ENCODE data around the gene ATP13A5. TPM values are rescaled to one million over a fixed set of nuclear protein-coding genes. Genes with fewer than 3 reads are reported as not detected.
A peak's percentile ranks its signal among the peaks of the same experiment; 100 is the strongest.

Gene ATP13A5
- total RNA-seq, result 0.13 TPM in 1 of 2 replicates, not detected in the other

- TF ChIP-seq CTCF (IDR thresholded peaks at IDR 0.05; ENCODE audit: insufficient read depth, low read length, severe bottlenecking), result no peak
- H3K27me3 ChIP-seq (ENCODE audit: control insufficient read depth, insufficient read depth, low read length), result no peaks in the 10 kb centered on the region
- peak; percentile 18 for FAIRE-seq
- no peak within 1 kb of the TSS for H3K4me3 ChIP-seq (ENCODE audit: low read depth, low read length)
- DNase-seq (ENCODE audit: low read depth), result no peak
- H3K36me3 ChIP-seq (ENCODE audit: control insufficient read depth, insufficient read depth, low read length), result no peaks in the 10 kb centered on the region
Measured at GRCh38 chr3:193378706-193379105, at the start of gene ATP13A5. TSS of gene ATP13A5 (minus strand) at chr3:193378753. CDS start at chr3:193378725, 28 bp downstream.

- no peak overlapping the region for H3K4me3 ChIP-seq (ENCODE audit: low read depth, low read length)
- FAIRE-seq (no peak), DNase-seq (ENCODE audit: low read depth) (peak; percentile 33)
- no peaks in the 10 kb centered on the region for H3K27me3 ChIP-seq (ENCODE audit: control insufficient read depth, insufficient read depth, low read length)
- H3K36me3 ChIP-seq (ENCODE audit: control insufficient read depth, insufficient read depth, low read length), result no peaks in the 10 kb centered on the region
- TF ChIP-seq CTCF (IDR thresholded peaks at IDR 0.05; ENCODE audit: insufficient read depth, low read length, severe bottlenecking), result no peak
Measured at GRCh38 chr3:193418576-193419373, 40.2 kb upstream of the ATP13A5 start.

- TF ChIP-seq CTCF (IDR thresholded peaks at IDR 0.05; ENCODE audit: insufficient read depth, low read length, severe bottlenecking), result no peak
- DNase-seq (ENCODE audit: low read depth) (no peak), FAIRE-seq (no peak)
- H3K4me3 ChIP-seq (ENCODE audit: low read depth, low read length), result no peak overlapping the region
- H3K27me3 ChIP-seq (ENCODE audit: control insufficient read depth, insufficient read depth, low read length), result no peaks in the 10 kb centered on the region
- H3K36me3 ChIP-seq (ENCODE audit: control insufficient read depth, insufficient read depth, low read length), result no peaks in the 10 kb centered on the region
Measured at GRCh38 chr3:193416629-193417028, 38.1 kb upstream of the ATP13A5 start.

GRCh38 chr3:193407688-193408087, 29.1 kb upstream of the ATP13A5 start:
- H3K36me3 ChIP-seq (ENCODE audit: control insufficient read depth, insufficient read depth, low read length), result no peaks in the 10 kb centered on the region
- no peak for FAIRE-seq
- DNase-seq (ENCODE audit: low read depth), result no peak
- H3K27me3 ChIP-seq (ENCODE audit: control insufficient read depth, insufficient read depth, low read length), result no peaks in the 10 kb centered on the region
- no peak overlapping the region for H3K4me3 ChIP-seq (ENCODE audit: low read depth, low read length)
- TF ChIP-seq CTCF (IDR thresholded peaks at IDR 0.05; ENCODE audit: insufficient read depth, low read length, severe bottlenecking), result no peak

GRCh38 chr3:193407112-193407511, 28.6 kb upstream of the ATP13A5 start:
- Histone ChIP-seq H3K4me3 (ENCODE audit: low read depth, low read length) (no peak overlapping the region), H3K36me3 (ENCODE audit: control insufficient read depth, insufficient read depth, low read length) (no peaks in the 10 kb centered on the region), H3K27me3 (ENCODE audit: control insufficient read depth, insufficient read depth, low read length) (no peaks in the 10 kb centered on the region)
- no peak for TF ChIP-seq CTCF (IDR thresholded peaks at IDR 0.05; ENCODE audit: insufficient read depth, low read length, severe bottlenecking)
- FAIRE-seq (no peak), DNase-seq (ENCODE audit: low read depth) (no peak)

- no peak for DNase-seq (ENCODE audit: low read depth)
- Histone ChIP-seq H3K4me3 (ENCODE audit: low read depth, low read length) (no peak overlapping the region), H3K36me3 (ENCODE audit: control insufficient read depth, insufficient read depth, low read length) (no peaks in the 10 kb centered on the region), H3K27me3 (ENCODE audit: control insufficient read depth, insufficient read depth, low read length) (no peaks in the 10 kb centered on the region)
- no peak for TF ChIP-seq CTCF (IDR thresholded peaks at IDR 0.05; ENCODE audit: insufficient read depth, low read length, severe bottlenecking)
- FAIRE-seq, result no peak
Measured at GRCh38 chr3:193403307-193403706, 24.8 kb upstream of the ATP13A5 start.
